Limb (tissue), 2 donors: ENCODE results near the gene BTBD19.
A peak's percentile ranks its signal among the peaks of the same experiment; 100 is the strongest.
"Not testable (repeated sequence)": the region's sequence is repeated elsewhere in the genome, so short reads cannot be mapped to it uniquely, and the experiment has no call there.

ENCODE experiments used
- DNase-seq, 2 donors: peaks; one replicate each; pipeline ENCODE4 v3.0.0-alpha.2; 2016; ENCODE audit errors: extremely low spot score in 2 of 2

The BTBD19 gene

GRCh38 chr1:44808063-44808937, at the start of gene BTBD19:
Gene BTBD19, plus strand, starts transcription at chr1:44808523. Its CDS starts 298 bp downstream, at chr1:44808821.
- peak; percentile 91 to 92 for DNase-seq

- DNase-seq = no peak
Measured at GRCh38 chr1:44759077-44759476, 49.2 kb upstream of the BTBD19 start.

GRCh38 chr1:44760876-44761275, 47.4 kb upstream of the BTBD19 start:
- no peak for DNase-seq

GRCh38 chr1:44766421-44766820, 41.9 kb upstream of the BTBD19 start:
- DNase-seq = not testable (repeated sequence)

- peak; percentile 93 to 96 for DNase-seq
Measured at GRCh38 chr1:44775078-44775929, 33.0 kb upstream of the BTBD19 start, which contains the start of gene RPS8. Gene RPS8, plus strand, starts transcription at chr1:44775540. Its CDS starts 57 bp downstream, at chr1:44775597.

GRCh38 chr1:44775930-44776729, 32.2 kb upstream of the BTBD19 start:
- no peak for DNase-seq

GRCh38 chr1:44776730-44777068, 31.6 kb upstream of the BTBD19 start:
- DNase-seq = no peak

- no peak for DNase-seq
Measured at GRCh38 chr1:44777547-44777946, 30.8 kb upstream of the BTBD19 start.

- no peak for DNase-seq
Measured at GRCh38 chr1:44777969-44778635, 30.2 kb upstream of the BTBD19 start.

- DNase-seq = no peak
Measured at GRCh38 chr1:44778705-44779576, 29.4 kb upstream of the BTBD19 start.

- no peak for DNase-seq
Measured at GRCh38 chr1:44780583-44781121, 27.7 kb upstream of the BTBD19 start.

- DNase-seq = no peak
Measured at GRCh38 chr1:44783697-44784093, 24.6 kb upstream of the BTBD19 start.

- peak in 1 of 2 donors; percentile 61 for DNase-seq
Measured at GRCh38 chr1:44784094-44785028, 24.0 kb upstream of the BTBD19 start.

- no peak for DNase-seq
Measured at GRCh38 chr1:44785029-44785380, 23.3 kb upstream of the BTBD19 start.

GRCh38 chr1:44785501-44786137, 22.7 kb upstream of the BTBD19 start:
- DNase-seq = no peak

- DNase-seq = peak; percentile 58 to 82
Measured at GRCh38 chr1:44786138-44786840, 22.0 kb upstream of the BTBD19 start.

- DNase-seq = no peak
Measured at GRCh38 chr1:44786841-44787426, 21.4 kb upstream of the BTBD19 start.
